CD14-positive monocyte (primary cell): ENCODE results near the gene CLIP4. TPM values are rescaled to one million over a fixed set of nuclear protein-coding genes. Genes with fewer than 3 reads are reported as not detected.

Experiments used
- DNase-seq, 3 donors: peaks; one replicate each; pipeline ENCODE4 v3.0.0-alpha.2; 2011 to 2022
- H2AFZ ChIP-seq: 2 replicates; pipeline ENCODE4 v1.6.0; 2012; ENCODE audit warnings: mild to moderate bottlenecking, low read depth, low read length, inconsistent platforms; ENCODE audit not compliant: insufficient read depth, poor library complexity, severe bottlenecking
- H3K27ac ChIP-seq, 2 donors: 1 replicate in 1 of 2; 2 replicates in 1 of 2; pipeline ENCODE4 v1.5.1; 2012 to 2013; ENCODE audit warnings: low read length in 2 of 2, control low read depth in 1 of 2, inconsistent platforms in 1 of 2, low read depth in 1 of 2, mild to moderate bottlenecking in 1 of 2
- H3K27me3 ChIP-seq, 2 donors: one replicate each; pipeline versions ENCODE4 v1.6.0 to v1.6.1; 2011 to 2013; ENCODE audit warnings: low read length in 2 of 2; ENCODE audit not compliant: control insufficient read depth in 2 of 2, insufficient read depth in 2 of 2
- H3K36me3 ChIP-seq, 2 donors: replicated peaks in 1 of 2; 1 replicate in 1 of 2; 2 replicates in 1 of 2; pipeline versions ENCODE4 v1.5.1 to v1.6.1; 2012 to 2013; ENCODE audit warnings: low read length in 2 of 2, control low read depth in 1 of 2, inconsistent platforms in 1 of 2, mild to moderate bottlenecking in 1 of 2; ENCODE audit not compliant: insufficient read depth in 2 of 2, control insufficient read depth in 1 of 2
- H3K4me1 ChIP-seq, 2 donors: 1 replicate in 1 of 2; 2 replicates in 1 of 2; pipeline versions ENCODE4 v1.5.1 to v1.6.1; 2012 to 2013; ENCODE audit warnings: low read length in 2 of 2, control low read depth in 1 of 2, inconsistent platforms in 1 of 2, mild to moderate bottlenecking in 1 of 2, moderate library complexity in 1 of 2; ENCODE audit not compliant: insufficient read depth in 2 of 2, control insufficient read depth in 1 of 2
- H3K4me2 ChIP-seq: replicated peaks from 2 replicates; pipeline ENCODE3; 2012; ENCODE audit warnings: low read length, moderate library complexity, mild to moderate bottlenecking; ENCODE audit not compliant: poor library complexity, severe bottlenecking; ENCODE audit errors: extremely low read depth
- H3K4me3 ChIP-seq, 3 experiments: fragments of 200-600 bp in 1 of 3; sonication (generic) in 1 of 3; replicated peaks in 1 of 3; 1 replicate in 2 of 3; 2 replicates in 1 of 3; pipeline ENCODE4 v1.5.1; 2011 to 2013; ENCODE audit warnings: low read length in 3 of 3, mild to moderate bottlenecking in 3 of 3, control low read depth in 2 of 3, low read depth in 2 of 3, inconsistent platforms in 1 of 3, moderate library complexity in 1 of 3
- H3K79me2 ChIP-seq: 2 replicates; pipeline ENCODE4 v1.6.0; 2012; ENCODE audit warnings: mild to moderate bottlenecking, control low read depth, inconsistent platforms, low read length, moderate library complexity; ENCODE audit not compliant: insufficient read depth
- H3K9ac ChIP-seq: 2 replicates; pipeline ENCODE4 v1.6.0; 2017; ENCODE audit warnings: low read length, mild to moderate bottlenecking; ENCODE audit not compliant: insufficient read depth, poor library complexity, severe bottlenecking
- H3K9me3 ChIP-seq, 2 donors: replicated peaks in 1 of 2; 1 replicate in 1 of 2; 2 replicates in 1 of 2; pipeline versions ENCODE4 v1.5.1 to v1.6.1; 2012 to 2013; ENCODE audit warnings: low read length in 2 of 2, control low read depth in 1 of 2; ENCODE audit not compliant: control insufficient read depth in 1 of 2, insufficient read depth in 1 of 2
- H4K20me1 ChIP-seq: 2 replicates; pipeline ENCODE4 v1.6.0; 2012; ENCODE audit warnings: mild to moderate bottlenecking, low read length, control low read depth, moderate library complexity; ENCODE audit not compliant: insufficient read depth
- H3K27ac Mint-ChIP-seq, 7 donors: one replicate each; pipeline ENCODE4 v1.8.0; 2020; ENCODE audit warnings: mild to moderate bottlenecking in 7 of 7, mixed read lengths in 7 of 7, moderate library complexity in 6 of 7, inconsistent platforms in 2 of 7
- H3K27me3 Mint-ChIP-seq, 3 donors: one replicate each; pipeline ENCODE4 v1.8.0; 2021 to 2022; ENCODE audit warnings: low read depth in 3 of 3, mild to moderate bottlenecking in 3 of 3, mixed read lengths in 3 of 3, moderate library complexity in 3 of 3, inconsistent platforms in 1 of 3
- H3K36me3 Mint-ChIP-seq, 2 donors: one replicate each; pipeline ENCODE4 v1.8.0; 2020; ENCODE audit warnings: mixed read lengths in 2 of 2, inconsistent platforms in 1 of 2, mild to moderate bottlenecking in 1 of 2
- H3K4me1 Mint-ChIP-seq: one replicate; pipeline ENCODE4 v1.8.0; 2020; ENCODE audit warnings: mild to moderate bottlenecking, mixed read lengths
- H3K4me3 Mint-ChIP-seq, 2 donors: one replicate each; pipeline ENCODE4 v1.8.0; 2020; ENCODE audit warnings: mild to moderate bottlenecking in 2 of 2, mixed read lengths in 2 of 2, moderate library complexity in 1 of 2
- H3K9me3 Mint-ChIP-seq, 7 donors: one replicate each; pipeline ENCODE4 v1.8.0; 2020 to 2022; ENCODE audit warnings: mixed read lengths in 7 of 7, mild to moderate bottlenecking in 6 of 7, moderate library complexity in 6 of 7, inconsistent platforms in 2 of 7
- WGBS: methylation state at CpG from one replicate; pipeline ENCODE4 v1.1.5; 2013; ENCODE audit warnings: missing lambda C conversion rate; ENCODE audit not compliant: insufficient coverage; 5-methylcytosine and 5-hydroxymethylcytosine counted together
- intact Hi-C, 2 donors: fragments of 100-400 bp; cut with micrococcal nuclease; formaldehyde crosslinking; loops; one replicate each; pipeline versions ENCODE4 v1.15.0 to v1.15.1; 2023
- polyA plus RNA-seq, 3 donors: library from polyadenylated mRNA; depleted of rRNA in 1 of 3; unstranded in 2 of 3; stranded (reverse) in 1 of 3; fragments of 300-500 nt in 2 of 3; fragments of >200 nt in 1 of 3; fragmentation: Illumina TruSeq in 2 of 3; gene quantifications; 1 replicate in 2 of 3; 2 replicates in 1 of 3; pipeline ENCODE4 v1.2.3, GENCODE V29; 2012 to 2021
- TF ChIP-seq, protein P1 (sequence below): fragments of 200-600 bp; IDR thresholded peaks from one replicate; pipeline ENCODE4 v1.8.0; 2022; ENCODE audit warnings: antibody characterized with exemption, mild to moderate bottlenecking

Gene CLIP4
- polyA plus RNA-seq, 3 donors, result 19.6 to 29.8 (median 21.7) TPM

DNA sequence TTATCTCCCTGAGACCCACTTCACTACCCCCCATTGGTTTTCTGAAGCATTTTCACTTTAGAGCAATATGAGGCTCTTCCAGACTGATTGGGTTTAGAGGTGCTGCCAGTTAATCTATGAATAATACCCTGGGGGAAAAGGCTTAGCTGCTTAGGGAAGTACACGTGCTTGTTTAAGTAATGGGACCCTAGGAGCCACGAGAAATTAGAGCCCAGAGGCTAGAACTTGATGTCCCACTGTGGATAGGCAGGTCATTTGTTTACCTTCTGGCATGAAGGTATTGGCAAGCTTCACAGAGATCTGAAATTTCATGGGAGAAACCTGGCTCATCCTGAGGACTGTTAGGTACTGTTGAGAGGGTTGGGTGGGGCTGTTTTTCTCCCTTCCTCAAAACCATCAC, 59.7 kb downstream of the CLIP4 start:
- Mint-ChIP-seq H3K36me3 (peaks cover 37 to 60% of the 10 kb centered on the region in 2 donors), H3K4me3 (no peak overlapping the region), H3K4me1 (no peaks in the 10 kb centered on the region), H3K9me3 (no peaks in the 10 kb centered on the region), H3K27ac (no peak overlapping the region), H3K27me3 (no peaks in the 10 kb centered on the region)
- Histone ChIP-seq H3K79me2 (no peaks in the 10 kb centered on the region), H2AFZ (no peak overlapping the region), H3K27ac (no peak overlapping the region), H3K9ac (no peak overlapping the region), H4K20me1 (no peaks in the 10 kb centered on the region), H3K27me3 (no peaks in the 10 kb centered on the region), H3K4me1 (no peaks in the 10 kb centered on the region), H3K4me3 (no peak overlapping the region), H3K9me3 (no peaks in the 10 kb centered on the region), H3K36me3 (peaks cover 8 to 40% of the 10 kb centered on the region in 2 donors), H3K4me2 (no peak overlapping the region)
- TF ChIP-seq, protein P1, sequence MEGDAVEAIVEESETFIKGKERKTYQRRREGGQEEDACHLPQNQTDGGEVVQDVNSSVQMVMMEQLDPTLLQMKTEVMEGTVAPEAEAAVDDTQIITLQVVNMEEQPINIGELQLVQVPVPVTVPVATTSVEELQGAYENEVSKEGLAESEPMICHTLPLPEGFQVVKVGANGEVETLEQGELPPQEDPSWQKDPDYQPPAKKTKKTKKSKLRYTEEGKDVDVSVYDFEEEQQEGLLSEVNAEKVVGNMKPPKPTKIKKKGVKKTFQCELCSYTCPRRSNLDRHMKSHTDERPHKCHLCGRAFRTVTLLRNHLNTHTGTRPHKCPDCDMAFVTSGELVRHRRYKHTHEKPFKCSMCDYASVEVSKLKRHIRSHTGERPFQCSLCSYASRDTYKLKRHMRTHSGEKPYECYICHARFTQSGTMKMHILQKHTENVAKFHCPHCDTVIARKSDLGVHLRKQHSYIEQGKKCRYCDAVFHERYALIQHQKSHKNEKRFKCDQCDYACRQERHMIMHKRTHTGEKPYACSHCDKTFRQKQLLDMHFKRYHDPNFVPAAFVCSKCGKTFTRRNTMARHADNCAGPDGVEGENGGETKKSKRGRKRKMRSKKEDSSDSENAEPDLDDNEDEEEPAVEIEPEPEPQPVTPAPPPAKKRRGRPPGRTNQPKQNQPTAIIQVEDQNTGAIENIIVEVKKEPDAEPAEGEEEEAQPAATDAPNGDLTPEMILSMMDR, result no peak
- no peak for DNase-seq
- intact Hi-C loops, result no loop called here
- WGBS, result 91% methylated on average over 2 of the region's 2 CpGs

DNA sequence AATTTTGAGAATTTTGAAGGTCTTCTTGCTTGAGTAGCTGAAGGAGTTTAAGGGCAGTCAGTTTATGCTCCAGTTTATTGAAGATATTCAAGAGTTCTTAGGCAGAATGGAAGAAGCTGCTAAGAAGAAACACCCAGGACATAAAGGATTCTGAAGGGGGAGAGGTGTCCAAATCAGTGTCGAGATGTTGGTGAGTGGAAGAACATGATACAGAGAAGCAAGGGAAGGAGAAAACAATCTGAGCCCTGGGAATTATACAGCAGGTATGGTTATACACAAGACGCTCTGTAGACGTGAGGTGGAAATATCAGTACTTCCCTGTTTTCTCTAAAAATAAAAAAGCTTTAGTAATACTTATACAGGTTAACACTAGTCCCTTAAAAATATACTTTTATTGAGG, 60.1 kb downstream of the CLIP4 start:
- no peaks in the 10 kb centered on the region for H3K4me1 Mint-ChIP-seq
- H3K4me1 ChIP-seq, result no peaks in the 10 kb centered on the region
- 100% methylated on average over 1 of the region's 3 CpGs for WGBS
- H3K4me3 ChIP-seq, result no peak overlapping the region
- H3K27me3 ChIP-seq, result no peaks in the 10 kb centered on the region
- intact Hi-C loops, result no loop called here
- no peaks in the 10 kb centered on the region for H3K27me3 Mint-ChIP-seq
- no peaks in the 10 kb centered on the region for H4K20me1 ChIP-seq
- no peaks in the 10 kb centered on the region for H3K9me3 ChIP-seq
- H3K9ac ChIP-seq, result no peak overlapping the region
- no peak overlapping the region for H2AFZ ChIP-seq
- no peak overlapping the region for H3K4me2 ChIP-seq
- H3K79me2 ChIP-seq, result no peaks in the 10 kb centered on the region
- H3K27ac ChIP-seq, result no peak overlapping the region
- H3K36me3 ChIP-seq, result peaks cover 10 to 42% of the 10 kb centered on the region in 2 donors
- peaks cover 37 to 58% of the 10 kb centered on the region in 2 donors for H3K36me3 Mint-ChIP-seq
- TF ChIP-seq, protein P1, result no peak
- H3K27ac Mint-ChIP-seq, result peak overlapping the region in 1 of 7 donors; percentile 44
- H3K9me3 Mint-ChIP-seq, result no peaks in the 10 kb centered on the region
- no peak overlapping the region for H3K4me3 Mint-ChIP-seq
- no peak for DNase-seq
